LHCN-M2 (cell line): Measurements from ENCODE around the gene UGDH. TPM values are rescaled to one million over a fixed set of nuclear protein-coding genes. Genes with fewer than 3 reads are reported as not detected.

ENCODE experiments used
- DNase-seq: peaks from one replicate; pipeline ENCODE4 v3.0.0-alpha.2; 2012; ENCODE audit warnings: low read depth
- total RNA-seq: library from RNA; depleted of rRNA; stranded (reverse); fragments of >200 nt; gene quantifications from 2 replicates; pipeline ENCODE4 v1.2.3, GENCODE V29; 2014; rRNA removed

Gene UGDH
- total RNA-seq, 1 experiment from 2014 or later = 114 TPM

GRCh38 chr4:39452860-39453587 is 74.2 kb downstream of the UGDH start:
- DNase-seq = no peak

GRCh38 chr4:39452153-39452859 is 74.9 kb downstream of the UGDH start:
- DNase-seq = no peak

GRCh38 chr4:39451423-39452023 is 75.7 kb downstream of the UGDH start:
- DNase-seq = no peak

- DNase-seq = no peak
Observed at GRCh38 chr4:39450618-39451017, 76.6 kb downstream of the UGDH start.

Other genes with a start within 250 kb of the UGDH start
- 31.0 and 34.3 TPM in 2 replicates for gene RFC1, start 161.1 kb downstream of the UGDH start, total RNA-seq
- gene KLB, start 120.5 kb downstream of the UGDH start, total RNA-seq = not detected in 2 replicates
- gene RPL9, start 68.5 kb downstream of the UGDH start, total RNA-seq = 2,563 and 3,780 TPM in 2 replicates
- gene LIAS, start 68.4 kb downstream of the UGDH start, total RNA-seq = 10.9 and 15.0 TPM in 2 replicates
- 20.1 and 32.0 TPM in 2 replicates for gene SMIM14, start 111.4 kb upstream of the UGDH start, total RNA-seq
- 13.7 and 23.1 TPM in 2 replicates for gene UBE2K, start 170.7 kb upstream of the UGDH start, total RNA-seq